ENCODE data around the gene UNCX.

UNCX gene

GRCh38 chr7:1218541-1219165, 14.0 kb upstream of the UNCX start:
- DNase-seq, result no peak

DNA sequence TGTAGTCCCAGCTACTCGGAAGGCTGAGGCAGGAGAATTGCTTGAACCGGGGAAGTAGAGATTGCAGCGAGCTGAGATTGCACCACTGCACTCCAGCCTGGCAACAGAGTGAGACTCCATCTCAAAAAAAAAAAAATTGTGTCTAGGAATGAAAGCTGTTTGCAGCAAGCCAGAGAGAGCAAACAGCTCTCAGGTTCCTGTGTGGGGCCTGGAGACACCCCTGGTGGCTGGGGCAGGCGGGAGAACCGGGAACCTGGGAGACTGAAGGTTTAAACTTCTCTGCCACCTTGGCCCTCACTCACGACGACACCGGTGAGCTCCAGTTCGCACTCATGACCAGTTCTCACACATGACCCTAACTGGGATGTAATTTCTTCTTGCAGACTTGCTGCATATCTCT, 13.2 kb upstream of the UNCX start:
- DNase-seq, result no peak

DNA sequence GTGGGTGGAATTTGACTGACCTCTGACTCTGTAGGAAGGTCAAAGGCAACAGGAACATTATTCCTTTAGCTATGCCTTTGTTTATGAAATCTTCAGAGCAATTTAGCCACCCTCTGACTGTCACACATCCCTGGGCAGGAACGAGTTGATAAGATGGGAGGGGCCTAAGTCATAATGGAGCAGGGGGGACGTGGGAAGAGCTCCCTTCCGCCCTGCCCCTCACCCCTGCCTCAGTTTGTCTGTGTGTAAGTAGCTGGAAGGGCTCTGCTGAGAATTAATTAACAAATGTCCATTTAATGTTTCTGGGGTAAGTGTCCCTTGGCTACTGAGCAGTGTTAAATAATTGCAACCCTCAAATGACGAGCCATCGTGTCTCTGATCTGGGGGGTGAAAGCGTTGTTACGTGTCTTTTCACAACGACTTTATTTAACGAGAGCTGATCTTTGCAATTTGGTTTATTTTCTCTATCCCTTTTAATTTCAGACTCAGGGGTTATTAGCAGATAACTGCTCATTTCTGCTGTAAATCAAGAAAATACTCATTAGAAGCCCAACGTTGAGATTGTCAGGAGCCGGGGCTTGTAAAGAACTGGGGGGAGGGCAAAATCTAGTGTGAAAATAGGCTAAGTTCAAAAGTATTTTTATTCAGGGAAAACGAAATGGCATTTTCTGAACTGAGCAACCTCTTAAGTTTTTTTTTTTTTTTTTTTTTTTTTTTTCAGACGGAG, 12.5 kb upstream of the UNCX start:
- DNase-seq, result no peak

GRCh38 chr7:1220977-1221745, 11.5 kb upstream of the UNCX start:
- DNase-seq, result no peak

GRCh38 chr7:1223196-1223981, 9.3 kb upstream of the UNCX start:
- DNase-seq, result no peak

- no peak for DNase-seq
Measured at GRCh38 chr7:1224086-1224716, 8.5 kb upstream of the UNCX start.

- no peak for DNase-seq
Measured at GRCh38 chr7:1225030-1225429, 7.6 kb upstream of the UNCX start.

- peak; percentile 47 for DNase-seq
Measured at GRCh38 chr7:1225441-1226185, 7.1 kb upstream of the UNCX start.

GRCh38 chr7:1226186-1226901, 6.3 kb upstream of the UNCX start:
- no peak for DNase-seq

GRCh38 chr7:1227071-1227804, 5.4 kb upstream of the UNCX start:
- no peak for DNase-seq

DNA sequence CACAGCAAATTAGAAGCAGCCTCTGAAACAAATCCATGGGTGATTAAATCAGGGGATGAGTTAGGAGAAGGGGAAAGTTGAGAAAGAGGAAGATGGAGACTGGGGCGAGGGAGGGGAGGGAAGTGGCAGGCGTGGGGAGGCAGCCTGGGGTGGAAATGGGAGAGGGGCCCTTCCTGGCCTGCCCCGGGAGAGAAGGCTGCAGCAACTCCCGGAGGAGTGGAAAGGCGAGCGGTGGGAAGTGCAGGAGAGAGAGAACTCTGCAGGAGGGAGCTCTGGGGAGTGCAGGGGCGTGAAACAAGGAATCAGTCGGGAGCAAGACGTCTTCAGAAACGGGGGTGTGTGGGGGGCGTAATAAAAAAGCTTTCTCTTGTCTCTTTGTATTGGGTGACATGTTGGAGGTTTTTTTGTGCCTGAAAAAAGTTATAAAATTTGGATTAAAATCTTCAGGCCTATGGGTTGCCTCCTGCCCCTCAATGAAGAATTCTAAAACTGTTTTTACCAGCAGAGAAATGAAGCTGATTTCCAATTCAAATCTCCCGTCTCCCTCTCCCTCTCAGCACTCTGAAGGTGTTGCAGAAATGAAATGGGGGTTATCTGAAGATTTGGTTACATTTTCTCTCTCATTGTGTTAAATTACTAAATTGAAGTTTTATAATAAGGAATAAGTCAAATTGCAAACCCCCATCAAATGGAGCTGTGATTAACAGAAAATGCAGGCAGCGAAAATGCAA, 4.7 kb upstream of the UNCX start:
- no peak for DNase-seq

DNA sequence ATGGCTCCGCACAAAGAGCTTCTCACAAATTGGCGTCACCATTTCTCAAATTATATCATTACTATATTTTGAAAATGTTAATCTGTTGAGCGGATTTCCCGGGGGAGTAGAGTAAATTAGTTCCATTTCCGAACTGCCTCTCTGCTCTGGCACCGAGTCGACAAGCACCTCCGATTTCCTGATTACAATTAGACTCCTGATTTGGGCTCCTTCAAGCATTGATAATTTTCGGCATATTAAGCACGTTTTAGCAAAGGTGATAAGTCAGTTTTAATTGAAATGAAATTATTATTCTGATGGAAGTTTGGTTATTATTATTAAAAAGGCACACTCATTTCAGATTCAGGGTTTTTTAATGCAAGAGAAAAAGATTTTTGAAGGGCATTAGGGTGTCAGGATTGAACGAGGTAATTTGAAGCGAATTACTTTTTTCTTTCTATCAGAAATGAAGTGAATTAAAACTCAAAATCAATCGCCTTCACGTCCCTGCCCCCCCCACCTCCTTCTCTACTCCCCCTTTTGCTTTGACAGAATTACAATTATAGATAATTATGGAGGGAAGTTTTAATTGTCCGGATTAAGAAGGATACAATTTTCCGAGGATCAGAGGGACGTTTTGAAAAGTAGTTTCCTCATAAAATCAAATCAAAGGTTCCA, 4.0 kb upstream of the UNCX start:
- no peak for DNase-seq

GRCh38 chr7:1229202-1229947, 3.3 kb upstream of the UNCX start:
- no peak for DNase-seq

DNA sequence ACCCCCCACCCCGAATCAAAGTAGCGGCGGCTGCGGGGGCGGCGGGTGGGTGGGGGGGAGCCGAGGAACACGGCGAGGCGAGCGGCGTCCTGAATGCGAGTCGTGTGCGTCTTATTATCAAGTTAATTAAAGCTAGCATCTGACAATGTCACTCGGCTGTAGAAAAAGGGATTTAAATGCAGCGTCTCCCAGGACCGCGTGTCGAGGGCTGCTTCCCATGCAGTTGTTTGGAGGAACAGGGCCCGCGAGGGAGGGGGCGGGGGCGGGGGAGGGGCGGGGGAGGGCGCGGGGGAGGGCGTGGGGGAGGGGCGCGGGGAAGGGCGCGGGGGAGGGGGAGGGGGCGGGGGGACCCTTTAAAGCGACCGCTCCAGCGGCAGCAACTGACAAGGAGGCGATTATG, 2.7 kb upstream of the UNCX start:
- no peak for DNase-seq

GRCh38 chr7:1230411-1231213, 2.1 kb upstream of the UNCX start:
- DNase-seq, result no peak

DNA sequence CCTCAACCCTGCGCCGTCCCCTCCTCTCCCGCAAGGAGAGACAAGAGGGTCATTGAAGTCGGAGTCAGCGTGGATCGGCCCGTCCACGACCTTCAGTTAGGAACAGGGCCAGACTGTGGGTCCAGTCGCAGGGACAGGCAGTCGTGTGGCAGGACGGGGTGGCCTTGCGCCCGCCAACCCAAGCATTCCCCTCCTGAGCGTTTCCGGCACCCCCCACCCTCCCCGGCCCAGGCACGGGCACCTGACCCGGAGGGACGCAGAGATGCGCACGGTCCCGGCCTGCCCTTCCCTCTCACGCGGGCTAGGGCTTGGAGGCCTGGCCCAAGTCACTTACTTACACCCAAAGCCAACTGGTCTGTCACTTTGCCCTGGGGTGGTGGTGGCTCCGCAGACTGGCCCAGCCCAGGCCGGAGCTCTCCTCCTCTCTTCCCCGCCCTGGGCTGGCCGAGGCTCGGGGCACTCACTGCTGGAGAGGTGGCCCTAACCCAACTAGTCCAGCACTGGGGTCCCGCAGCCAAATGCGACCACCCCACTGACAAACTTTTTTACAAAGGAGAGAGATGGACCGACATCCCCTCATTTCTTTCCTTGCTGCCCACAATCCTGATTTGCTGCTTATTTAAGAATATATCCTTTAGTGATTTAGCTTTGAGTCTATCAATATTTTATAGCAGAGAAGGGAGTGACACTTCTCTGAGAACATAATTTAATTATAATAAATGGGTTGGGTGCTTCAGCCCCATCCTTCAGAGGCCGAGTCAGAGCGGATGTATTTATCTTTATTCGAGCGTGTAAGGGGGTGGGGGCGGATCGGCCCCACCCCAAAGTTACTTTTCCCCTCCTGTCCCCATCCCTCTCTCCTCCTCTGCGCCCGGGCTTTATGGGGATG, 1.2 kb upstream of the UNCX start:
- no peak for DNase-seq

DNA sequence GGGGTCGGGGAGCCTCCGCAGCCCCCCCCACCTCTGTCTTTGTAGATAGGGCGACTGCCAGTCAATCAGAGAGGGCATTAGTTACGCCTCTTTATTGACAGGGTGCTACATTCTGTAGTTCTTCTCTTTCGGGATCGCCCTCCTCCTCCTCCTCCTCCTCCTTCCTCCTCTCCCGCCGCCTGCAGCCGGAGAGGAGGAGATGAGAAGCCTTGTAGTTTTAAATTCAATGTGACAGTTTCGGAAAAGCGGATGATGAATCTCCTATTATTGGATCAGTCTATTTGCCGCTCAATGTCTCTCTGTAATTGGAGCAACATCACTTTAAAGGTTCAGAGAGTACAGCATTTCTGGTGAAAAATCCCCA, 587 bp upstream of the UNCX start:
- no peak for DNase-seq

Measured in activated naive CD4-positive, alpha-beta T cell treated with Interleukin-2 at 50 U/mL for 16 hours (primary cell).